Muscle layer of colon (tissue), 2 donors: ENCODE data around the gene TYROBP.
"Not testable (repeated sequence)": the region's sequence is repeated elsewhere in the genome, so short reads cannot be mapped to it uniquely, and the experiment has no call there.

ENCODE experiments used
- H3K27ac ChIP-seq: one replicate; pipeline ENCODE4 v1.7.0; 2013; ENCODE audit warnings: low read depth, mild to moderate bottlenecking, low read length, moderate library complexity
- H3K27me3 ChIP-seq, 2 donors: one replicate each; pipeline ENCODE4 v1.7.0; 2013; ENCODE audit warnings: low read length in 2 of 2, mild to moderate bottlenecking in 2 of 2; ENCODE audit not compliant: insufficient read depth in 2 of 2, control insufficient read depth in 1 of 2
- H3K36me3 ChIP-seq: one replicate; pipeline ENCODE4 v1.7.0; 2013; ENCODE audit warnings: mild to moderate bottlenecking, low read length; ENCODE audit not compliant: insufficient read depth
- H3K4me1 ChIP-seq: one replicate; pipeline ENCODE4 v1.7.0; 2013; ENCODE audit warnings: mild to moderate bottlenecking, low read length; ENCODE audit not compliant: insufficient read depth
- H3K4me3 ChIP-seq, 2 donors: one replicate each; pipeline ENCODE4 v1.7.0; 2013; ENCODE audit warnings: low read length in 2 of 2, low read depth in 1 of 2, mild to moderate bottlenecking in 1 of 2, moderate library complexity in 1 of 2
- H3K9ac ChIP-seq: one replicate; pipeline ENCODE4 v1.7.0; 2013; ENCODE audit warnings: low read length
- H3K9me3 ChIP-seq: one replicate; pipeline ENCODE4 v1.7.0; 2013; ENCODE audit warnings: mild to moderate bottlenecking, low read length
- donor health status: abdominal sarcoma.
- donor health status: Adenocarcinoma of cecum.

The TYROBP gene

GRCh38 chr19:35929876-35930275, 21.8 kb upstream of the TYROBP start:
- H3K27me3 ChIP-seq: no peaks in the 10 kb centered on the region
- no peak overlapping the region for H3K27ac ChIP-seq
- peaks cover 5% of the 10 kb centered on the region for H3K9me3 ChIP-seq
- no peak overlapping the region for H3K4me3 ChIP-seq
- H3K4me1 ChIP-seq: peaks cover 10% of the 10 kb centered on the region
- H3K9ac ChIP-seq: no peak overlapping the region
- no peaks in the 10 kb centered on the region for H3K36me3 ChIP-seq

DNA sequence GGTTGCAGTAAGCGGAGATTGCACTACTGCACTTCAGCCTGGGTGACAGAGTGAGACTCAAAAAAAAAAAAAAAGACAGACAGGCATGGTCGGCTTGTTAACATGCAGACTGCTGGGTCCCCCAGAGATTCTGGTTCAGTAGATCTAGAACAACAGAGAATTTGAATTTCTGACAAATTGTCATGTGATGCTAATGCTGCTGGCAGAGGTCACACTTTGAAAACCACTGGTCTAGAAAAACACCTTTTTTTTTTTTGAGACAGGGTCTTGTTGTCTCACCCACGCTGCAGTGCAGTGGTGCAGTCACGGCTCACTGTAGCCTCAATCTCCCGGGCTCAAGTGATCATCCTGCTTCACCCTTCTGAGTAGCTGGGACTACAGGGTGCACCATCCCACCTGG, 20.4 kb upstream of the TYROBP start:
- Histone ChIP-seq H3K27me3 (no peaks in the 10 kb centered on the region), H3K36me3 (no peaks in the 10 kb centered on the region), H3K4me1 (peaks cover 10% of the 10 kb centered on the region), H3K4me3 (no peak overlapping the region), H3K9ac (no peak overlapping the region), H3K27ac (no peak overlapping the region), H3K9me3 (peaks cover 6% of the 10 kb centered on the region)

DNA sequence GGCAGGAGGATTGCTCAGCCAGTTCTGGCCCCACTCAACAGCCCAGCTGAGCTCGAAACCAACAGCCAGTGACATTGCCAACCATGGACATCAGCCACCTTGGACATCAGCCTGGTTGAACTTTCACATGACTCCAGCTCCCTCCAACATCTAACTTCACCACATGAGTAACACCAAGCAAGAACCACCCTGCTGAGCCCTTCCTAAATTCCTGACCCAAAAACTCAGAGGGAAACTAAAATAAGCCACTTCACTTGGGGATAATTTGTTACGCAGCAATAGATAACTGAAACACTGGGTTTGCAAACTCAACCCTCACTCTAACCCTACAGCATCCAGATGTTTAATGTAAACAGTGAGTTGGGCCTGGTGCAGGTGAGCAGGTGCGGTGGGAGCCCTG, 17.4 kb upstream of the TYROBP start:
- no peaks in the 10 kb centered on the region for H3K36me3 ChIP-seq
- peaks cover 6% of the 10 kb centered on the region for H3K9me3 ChIP-seq
- H3K4me1 ChIP-seq: no peaks in the 10 kb centered on the region
- no peak overlapping the region for H3K9ac ChIP-seq
- H3K27me3 ChIP-seq: no peaks in the 10 kb centered on the region
- H3K27ac ChIP-seq: no peak overlapping the region
- no peak overlapping the region for H3K4me3 ChIP-seq

DNA sequence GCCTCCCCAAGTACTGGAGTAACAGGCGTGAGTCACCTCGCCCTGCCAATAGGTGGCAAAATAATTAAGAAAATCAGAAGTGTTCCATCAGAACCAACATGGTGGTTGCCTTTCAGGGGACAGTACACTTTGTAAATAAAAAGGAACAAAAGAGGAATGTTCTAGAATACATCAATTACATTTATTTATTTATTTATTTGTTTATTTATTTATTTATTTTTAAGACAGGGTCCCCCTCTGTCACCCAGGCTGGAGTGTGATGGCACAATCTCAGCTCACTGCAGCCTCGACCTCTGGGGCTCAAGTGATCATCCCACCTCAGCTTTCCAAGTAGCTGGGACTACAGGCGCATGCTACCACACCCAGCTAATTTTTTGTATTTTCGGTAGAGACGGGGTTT, 12.9 kb upstream of the TYROBP start:
- no peaks in the 10 kb centered on the region for H3K4me1 ChIP-seq
- no peak overlapping the region for H3K4me3 ChIP-seq
- H3K36me3 ChIP-seq: no peaks in the 10 kb centered on the region
- no peaks in the 10 kb centered on the region for H3K27me3 ChIP-seq
- no peak overlapping the region for H3K27ac ChIP-seq
- peaks cover 6% of the 10 kb centered on the region for H3K9me3 ChIP-seq
- no peak overlapping the region for H3K9ac ChIP-seq

- no peak overlapping the region for H3K27ac ChIP-seq
Observed at GRCh38 chr19:35919306-35919705, 11.2 kb upstream of the TYROBP start.

GRCh38 chr19:35915443-35915842, 7.3 kb upstream of the TYROBP start:
- Histone ChIP-seq H3K36me3 (no peaks in the 10 kb centered on the region), H3K27me3 (no peaks in the 10 kb centered on the region), H3K9me3 (no peaks in the 10 kb centered on the region), H3K27ac (no peak overlapping the region), H3K9ac (no peak overlapping the region), H3K4me3 (no peak overlapping the region), H3K4me1 (no peaks in the 10 kb centered on the region)

More at GRCh38 chr19:35919306-35919705, 11.2 kb upstream of the TYROBP start:
- Histone ChIP-seq H3K4me1 (no peaks in the 10 kb centered on the region), H3K9me3 (no peaks in the 10 kb centered on the region), H3K4me3 (no peak overlapping the region), H3K27me3 (no peaks in the 10 kb centered on the region), H3K36me3 (no peaks in the 10 kb centered on the region), H3K9ac (no peak overlapping the region)

DNA sequence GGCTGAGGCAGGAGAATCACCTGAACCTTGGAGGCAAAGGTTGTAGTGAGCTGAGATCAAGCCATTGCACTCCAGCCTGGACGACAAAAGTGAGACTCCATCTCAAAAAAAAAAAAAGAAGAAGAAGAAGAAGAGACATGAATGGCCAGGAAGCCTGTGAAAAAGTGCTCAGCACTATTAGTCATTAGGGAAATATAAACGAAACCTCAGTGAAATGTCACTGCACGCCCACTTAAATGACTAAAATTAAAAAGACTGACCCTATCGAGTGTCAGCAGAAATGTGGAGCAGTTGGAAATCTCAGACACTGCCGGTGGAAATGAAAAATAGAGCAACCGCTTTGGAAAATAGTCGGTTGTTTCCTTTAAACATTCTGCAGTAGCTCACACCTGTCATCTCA, 5.5 kb upstream of the TYROBP start:
- H3K4me3 ChIP-seq: no peak overlapping the region
- H3K9me3 ChIP-seq: no peaks in the 10 kb centered on the region
- H3K36me3 ChIP-seq: no peaks in the 10 kb centered on the region
- no peak overlapping the region for H3K27ac ChIP-seq
- H3K4me1 ChIP-seq: no peaks in the 10 kb centered on the region
- H3K27me3 ChIP-seq: no peaks in the 10 kb centered on the region
- no peak overlapping the region for H3K9ac ChIP-seq

DNA sequence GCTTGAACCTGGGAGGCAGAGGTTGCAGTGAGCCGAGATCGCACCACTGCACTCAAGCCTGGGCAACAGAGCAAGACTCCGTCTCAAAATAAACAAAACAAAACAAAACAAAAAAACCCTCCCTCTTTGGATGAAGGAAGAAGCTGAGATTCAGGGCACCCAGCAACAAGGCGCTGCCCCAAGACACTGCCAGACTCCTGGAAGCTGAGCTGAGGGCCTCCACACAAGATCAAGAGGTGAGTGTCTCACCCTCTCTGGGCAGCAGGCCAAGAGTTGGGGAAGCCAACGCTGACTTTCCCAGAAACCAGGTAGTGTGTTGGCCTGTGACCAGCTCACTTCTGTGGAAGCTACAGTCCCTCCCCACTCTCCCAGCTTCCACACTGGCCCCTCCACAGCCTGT, 3.7 kb upstream of the TYROBP start:
- H3K4me1 ChIP-seq: no peaks in the 10 kb centered on the region
- no peak overlapping the region for H3K27ac ChIP-seq
- H3K36me3 ChIP-seq: no peaks in the 10 kb centered on the region
- no peaks in the 10 kb centered on the region for H3K9me3 ChIP-seq
- no peak overlapping the region for H3K4me3 ChIP-seq
- no peak overlapping the region for H3K9ac ChIP-seq
- no peaks in the 10 kb centered on the region for H3K27me3 ChIP-seq

GRCh38 chr19:35911173-35911572, 3.1 kb upstream of the TYROBP start:
- no peak overlapping the region for H3K27ac ChIP-seq
- no peaks in the 10 kb centered on the region for H3K4me1 ChIP-seq
- H3K9ac ChIP-seq: no peak overlapping the region
- H3K36me3 ChIP-seq: no peaks in the 10 kb centered on the region
- no peaks in the 10 kb centered on the region for H3K27me3 ChIP-seq
- no peak overlapping the region for H3K4me3 ChIP-seq
- H3K9me3 ChIP-seq: no peaks in the 10 kb centered on the region

DNA sequence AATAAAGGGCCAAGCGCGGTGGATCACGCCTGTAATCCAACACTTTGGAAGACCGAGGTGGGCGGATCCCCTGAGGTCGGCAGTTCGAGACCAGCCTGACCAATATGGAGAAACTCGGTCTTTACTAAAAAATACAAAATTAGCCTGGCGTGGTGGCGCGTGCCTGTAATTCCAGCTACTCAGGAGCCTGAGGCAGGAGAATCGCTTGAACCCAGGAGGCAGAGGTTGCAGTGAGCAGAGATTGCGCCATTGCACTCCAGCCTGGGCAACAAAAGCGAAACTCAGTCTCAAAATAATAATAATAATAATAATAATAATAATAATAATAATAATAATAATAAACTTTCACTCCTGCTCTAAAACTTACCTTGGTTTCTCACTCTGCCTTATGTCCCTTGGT, 2.3 kb upstream of the TYROBP start:
- not testable (repeated sequence) for H3K4me3 ChIP-seq, H3K27ac ChIP-seq, H3K4me1 ChIP-seq, H3K36me3 ChIP-seq, H3K9me3 ChIP-seq, H3K27me3 ChIP-seq, H3K9ac ChIP-seq

GRCh38 chr19:35909684-35910035, 1.6 kb upstream of the TYROBP start:
- Histone ChIP-seq H3K36me3 (no peaks in the 10 kb centered on the region), H3K27me3 (no peaks in the 10 kb centered on the region), H3K9me3 (no peaks in the 10 kb centered on the region), H3K9ac (no peak overlapping the region), H3K27ac (no peak overlapping the region), H3K4me3 (no peak overlapping the region), H3K4me1 (no peaks in the 10 kb centered on the region)

- Histone ChIP-seq H3K27ac (no peak overlapping the region), H3K9ac (no peak overlapping the region), H3K4me1 (no peaks in the 10 kb centered on the region), H3K36me3 (no peaks in the 10 kb centered on the region), H3K27me3 (no peaks in the 10 kb centered on the region), H3K4me3 (no peak overlapping the region), H3K9me3 (no peaks in the 10 kb centered on the region)
Observed at GRCh38 chr19:35908973-35909683, 1.0 kb upstream of the TYROBP start.
